ENCODE results near the gene VPS52.

Gene VPS52

DNA sequence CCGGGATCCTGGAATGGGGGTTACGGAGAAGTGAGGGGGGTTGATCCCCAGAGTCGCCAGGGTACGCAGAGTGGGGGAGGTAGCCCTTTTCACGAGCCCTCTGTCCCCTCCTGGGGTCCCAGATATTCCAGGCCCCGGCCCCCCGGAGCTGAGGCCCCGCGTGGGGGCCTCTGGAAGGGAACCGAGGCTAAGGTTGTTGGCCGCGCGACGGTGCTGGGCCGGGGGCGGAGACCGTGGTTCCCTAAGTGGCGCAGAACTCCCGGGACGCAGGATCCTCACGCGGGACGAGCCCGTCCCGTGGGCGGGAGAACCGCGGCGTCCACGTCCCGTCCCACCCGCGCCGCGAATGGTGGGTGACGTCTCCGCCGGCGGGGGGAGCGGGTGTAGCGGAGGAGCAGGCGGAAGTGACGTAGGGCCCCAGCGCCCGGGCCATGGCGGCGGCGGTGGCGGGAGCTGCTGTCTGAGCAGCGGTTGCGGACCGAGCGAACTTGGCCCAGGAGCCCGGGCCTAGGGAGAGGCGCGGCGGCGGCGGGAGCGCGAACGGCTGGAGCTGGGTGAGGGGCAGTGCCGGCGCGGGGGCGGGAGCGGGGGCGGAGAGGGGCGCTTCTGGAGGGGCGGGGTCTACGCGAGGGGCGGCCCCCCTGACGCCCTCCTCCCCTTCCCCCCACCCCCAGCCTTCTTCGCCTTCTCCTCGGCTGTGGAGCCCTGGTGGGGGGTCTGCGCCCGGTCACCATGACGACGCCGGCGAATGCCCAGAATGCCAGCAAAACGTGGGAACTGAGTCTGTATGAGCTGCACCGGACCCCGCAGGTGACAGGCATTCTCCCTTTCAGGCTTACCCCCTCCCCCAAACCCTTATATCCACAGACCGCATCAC is 63.3 kb downstream of the VPS52 start, which contains the start of gene RING1:
TSS of gene RING1 (plus strand) at position 410 of the 877 bp plus-strand sequence. CDS start at position 733, 323 bp downstream.
- peak; percentile 9 for DNase-seq

DNA sequence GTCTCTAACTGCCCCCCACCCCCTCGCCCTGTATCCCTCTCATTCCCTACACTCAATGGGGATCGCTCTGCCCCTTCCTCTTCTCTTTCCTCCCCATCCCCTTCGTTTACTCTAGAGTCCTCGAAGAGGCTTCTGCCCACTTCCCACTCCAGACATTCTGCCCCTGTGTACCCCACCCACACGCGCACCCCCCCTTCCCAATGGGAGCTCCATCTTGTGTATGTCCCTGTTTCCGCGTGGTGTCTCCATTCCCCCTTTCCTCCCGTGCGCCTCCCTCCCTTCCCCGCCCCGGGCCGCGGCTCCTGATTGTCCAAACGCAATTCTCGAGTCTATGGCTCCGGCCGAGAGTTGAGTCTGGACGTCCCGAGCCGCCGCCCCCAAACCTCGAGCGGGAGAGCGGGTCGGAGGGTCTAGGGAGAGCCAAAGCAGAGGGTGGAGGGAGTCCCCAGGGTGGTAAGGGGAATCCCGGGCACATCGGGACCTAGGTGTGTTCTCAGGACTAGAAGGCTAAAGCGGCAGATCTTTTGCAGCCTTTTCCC is 64.1 kb downstream of the VPS52 start:
- no peak for DNase-seq

DNA sequence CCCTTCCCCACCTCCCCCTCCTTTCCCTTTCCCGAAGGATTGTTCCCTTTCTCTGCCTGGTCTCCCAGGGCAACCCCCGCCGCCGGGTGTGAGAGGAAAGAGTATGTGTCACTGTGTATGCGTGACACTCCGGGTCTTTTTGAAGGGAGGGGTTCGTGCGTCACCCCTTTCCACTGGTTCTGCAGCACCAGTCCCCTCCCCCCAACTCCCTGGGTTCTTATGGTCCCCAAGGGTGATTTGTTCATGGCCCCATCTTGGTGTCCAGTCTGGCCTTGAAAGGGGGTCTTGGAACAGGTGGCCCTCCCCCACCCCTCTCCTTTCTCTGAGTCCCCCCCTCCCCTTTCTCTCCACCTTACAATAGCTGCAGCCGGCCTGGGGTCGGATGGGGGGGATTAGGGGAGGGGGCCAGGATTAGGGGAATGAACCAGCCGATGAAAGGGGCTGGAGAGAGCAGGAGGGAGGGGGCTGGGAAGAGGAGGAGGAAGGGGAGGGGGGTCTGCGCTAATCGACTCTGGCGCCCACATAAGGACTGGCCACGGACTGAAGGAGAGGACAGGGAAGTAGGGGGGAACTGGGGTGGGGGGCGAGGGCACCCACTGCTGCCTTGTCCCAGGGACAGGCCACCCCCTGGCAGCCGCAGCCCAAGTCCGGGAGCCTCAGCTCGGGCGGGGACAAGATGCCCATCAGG is 64.7 kb downstream of the VPS52 start:
- DNase-seq: no peak

DNA sequence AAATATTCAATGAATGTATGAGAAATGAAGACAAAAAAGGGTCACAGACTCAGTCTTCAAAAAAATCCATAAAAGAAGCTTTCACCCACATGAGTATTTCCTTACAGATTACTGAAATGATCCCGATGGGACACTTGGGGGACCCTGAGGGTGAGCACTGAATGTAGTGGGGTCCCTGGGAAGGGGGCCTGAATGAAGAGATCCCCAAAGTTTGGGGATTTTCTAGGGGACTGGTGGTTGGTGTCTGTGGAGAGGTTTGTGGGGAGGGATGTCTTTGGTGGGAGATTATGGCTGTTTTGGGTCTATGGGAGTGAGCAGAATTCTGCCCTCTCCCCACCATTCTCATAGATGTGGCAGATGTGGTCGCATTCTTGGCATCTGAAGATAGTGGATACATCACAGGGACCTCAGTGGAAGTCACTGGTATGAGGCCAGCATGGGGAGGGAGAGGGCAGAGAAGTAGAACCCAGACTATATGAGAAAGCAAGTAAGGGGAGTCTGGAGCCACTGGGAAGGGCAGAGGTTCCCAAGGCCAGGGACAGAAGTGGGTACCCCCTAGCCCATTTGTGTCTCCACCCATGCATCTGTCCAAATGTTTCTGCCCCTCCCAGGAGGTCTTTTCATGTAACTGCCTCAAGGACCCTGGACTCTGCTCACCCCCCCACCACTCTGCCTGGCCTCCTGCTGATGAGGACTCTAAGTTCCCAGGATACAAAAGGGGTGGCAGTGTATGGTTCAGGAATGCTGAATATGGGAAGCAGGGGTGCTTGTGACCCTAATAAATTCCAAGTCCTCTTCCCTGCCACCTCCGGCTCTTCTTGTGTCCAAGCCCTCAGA is 65.4 kb downstream of the VPS52 start:
- DNase-seq: no peak

DNA sequence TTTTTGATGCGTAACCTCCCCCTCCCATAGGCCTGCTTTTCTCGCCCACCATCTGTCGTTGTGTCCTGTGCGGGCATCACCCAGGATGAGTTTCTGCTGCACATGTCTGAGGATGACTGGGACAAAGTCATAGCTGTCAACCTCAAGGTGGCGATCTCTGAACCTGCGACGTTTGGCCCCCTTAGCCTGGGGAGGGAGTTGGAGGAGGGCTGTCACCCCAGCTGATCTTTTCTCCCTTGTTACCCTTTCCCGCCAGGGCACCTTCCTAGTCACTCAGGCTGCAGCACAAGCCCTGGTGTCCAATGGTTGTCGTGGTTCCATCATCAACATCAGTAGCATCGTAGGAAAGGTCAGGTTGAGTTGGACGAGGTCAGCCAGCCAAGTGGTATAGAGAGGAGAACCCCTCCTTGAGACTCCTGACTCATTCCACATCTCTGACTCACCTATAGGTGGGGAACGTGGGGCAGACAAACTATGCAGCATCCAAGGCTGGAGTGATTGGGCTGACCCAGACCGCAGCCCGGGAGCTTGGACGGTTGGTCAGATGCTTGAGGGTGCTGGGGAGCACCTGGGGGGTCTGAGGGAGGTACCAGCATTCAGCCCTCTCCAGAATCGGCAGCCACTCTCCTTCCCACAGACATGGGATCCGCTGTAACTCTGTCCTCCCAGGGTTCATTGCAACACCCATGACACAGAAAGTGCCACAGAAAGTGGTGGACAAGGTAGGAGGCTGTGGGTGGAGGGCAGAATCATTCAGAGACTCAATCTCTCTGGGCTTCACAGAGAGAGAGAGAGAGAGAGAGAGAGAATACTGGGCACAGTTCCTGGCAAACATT is 66.3 kb downstream of the VPS52 start:
- DNase-seq: no peak

DNA sequence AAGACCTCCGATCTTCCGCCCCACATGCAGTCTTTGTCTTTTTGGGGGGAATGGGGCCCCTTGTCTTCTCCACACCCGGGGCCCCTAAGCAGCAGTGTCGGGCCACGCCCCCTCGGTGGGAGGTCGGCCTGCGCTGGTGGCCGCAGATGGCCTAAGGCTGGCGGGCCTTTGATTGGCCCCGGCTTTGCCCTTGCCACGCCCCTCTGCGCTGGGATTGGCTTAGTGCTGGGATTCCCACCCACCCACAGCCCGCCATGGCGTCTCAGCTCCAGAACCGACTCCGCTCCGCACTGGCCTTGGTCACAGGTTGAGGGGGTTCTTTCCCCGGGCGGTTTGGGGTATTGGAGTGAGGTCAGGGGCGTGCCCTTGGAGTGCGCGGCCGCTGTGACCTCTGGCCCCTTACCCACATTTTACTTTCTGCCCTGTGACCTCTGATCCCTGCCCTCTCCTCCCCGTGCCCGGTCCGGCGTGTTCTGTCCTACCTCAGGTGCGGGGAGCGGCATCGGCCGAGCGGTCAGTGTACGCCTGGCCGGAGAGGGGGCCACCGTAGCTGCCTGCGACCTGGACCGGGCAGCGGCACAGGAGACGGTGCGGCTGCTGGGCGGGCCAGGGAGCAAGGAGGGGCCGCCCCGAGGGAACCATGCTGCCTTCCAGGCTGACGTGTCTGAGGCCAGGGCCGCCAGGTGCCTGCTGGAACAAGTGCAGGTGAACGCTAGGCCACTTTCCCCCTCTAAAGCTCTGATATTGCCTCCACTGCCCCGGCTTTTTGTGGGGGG is 67.1 kb downstream of the VPS52 start, which contains the start of gene HSD17B8:
TSS of gene HSD17B8 (plus strand) at position 241 of the 776 bp plus-strand sequence. CDS start at position 255, 14 bp downstream.
- DNase-seq: no peak

DNA sequence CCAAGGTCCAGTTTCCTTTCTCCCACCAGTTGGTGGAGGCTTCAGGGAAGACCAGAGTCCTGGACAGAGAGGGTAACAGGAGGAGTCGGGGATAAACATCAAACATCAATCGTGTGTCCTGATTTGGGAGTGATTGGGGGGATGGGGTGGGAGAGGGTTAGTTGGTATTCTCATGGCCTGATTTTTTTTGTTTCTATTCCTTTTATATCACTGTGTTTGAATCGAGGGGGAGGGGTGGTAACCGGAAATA is 67.6 kb downstream of the VPS52 start:
- no peak for DNase-seq

DNA sequence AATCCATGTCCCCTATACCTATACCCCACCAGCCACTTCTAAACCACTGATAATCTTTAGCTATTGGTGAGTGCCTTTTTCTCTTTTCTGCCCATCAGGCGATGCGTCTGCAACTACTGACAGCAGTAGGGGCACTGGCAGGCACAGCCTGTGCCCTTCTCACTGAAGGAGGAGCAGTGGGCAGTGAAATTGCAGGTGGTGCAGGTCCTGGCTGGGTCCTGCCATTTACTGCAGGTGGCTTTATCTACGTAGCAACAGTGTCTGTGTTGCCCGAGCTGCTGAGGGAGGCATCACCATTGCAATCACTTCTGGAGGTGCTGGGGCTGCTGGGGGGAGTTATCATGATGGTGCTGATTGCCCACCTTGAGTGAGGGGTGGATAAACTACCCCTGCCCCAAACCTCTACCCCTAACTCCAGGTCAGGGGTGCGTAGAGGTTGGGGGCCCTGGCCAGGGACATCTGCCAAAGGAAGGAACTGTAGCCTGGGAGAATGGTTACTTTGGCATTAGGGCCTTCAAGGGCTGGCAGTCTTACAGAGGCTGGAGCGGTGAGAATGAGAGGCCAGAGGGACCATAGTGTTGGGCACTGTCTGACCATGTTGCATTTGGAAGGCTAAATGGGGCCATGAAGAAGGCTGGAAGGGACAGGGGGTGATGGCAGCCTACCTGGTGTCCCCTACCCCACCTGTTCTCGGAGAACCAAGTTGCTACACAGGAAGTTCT is 68.1 kb downstream of the VPS52 start:
- no peak for DNase-seq

DNA sequence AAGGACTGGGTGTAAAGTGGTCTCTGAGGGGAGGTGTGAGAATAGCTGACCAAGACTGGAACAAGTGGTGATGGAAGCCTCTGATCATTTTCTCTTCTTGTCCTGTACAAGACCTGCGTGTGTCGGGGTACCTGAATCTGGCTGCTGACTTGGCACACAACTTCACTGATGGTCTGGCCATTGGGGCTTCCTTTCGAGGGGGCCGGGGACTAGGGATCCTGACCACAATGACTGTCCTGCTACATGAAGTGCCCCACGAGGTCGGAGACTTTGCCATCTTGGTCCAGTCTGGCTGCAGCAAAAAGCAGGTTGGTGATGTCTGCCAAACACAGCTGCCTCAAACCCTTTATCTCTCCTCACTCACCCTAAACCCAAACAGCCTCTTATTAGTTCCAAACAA is 68.9 kb downstream of the VPS52 start:
- no peak for DNase-seq

DNA sequence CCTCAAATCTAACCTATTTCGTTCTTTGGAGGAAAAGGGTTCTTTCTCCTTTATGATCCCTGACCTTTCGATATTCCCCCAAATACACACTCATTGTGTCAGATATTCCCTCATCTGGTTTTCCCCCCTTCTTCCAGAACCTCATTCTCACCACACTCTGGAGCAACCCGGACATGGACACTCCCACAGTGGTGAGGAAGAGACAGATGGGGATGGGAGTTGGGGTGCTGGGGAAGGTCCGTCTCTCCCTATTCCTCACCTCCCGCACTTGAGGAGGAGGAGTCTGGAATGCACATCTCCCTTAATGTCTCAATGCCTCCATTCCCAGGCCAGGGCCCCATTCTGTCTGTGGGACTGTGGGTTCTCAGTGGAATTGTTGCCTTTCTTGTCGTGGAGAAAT is 69.7 kb downstream of the VPS52 start:
- no peak for DNase-seq

DNA sequence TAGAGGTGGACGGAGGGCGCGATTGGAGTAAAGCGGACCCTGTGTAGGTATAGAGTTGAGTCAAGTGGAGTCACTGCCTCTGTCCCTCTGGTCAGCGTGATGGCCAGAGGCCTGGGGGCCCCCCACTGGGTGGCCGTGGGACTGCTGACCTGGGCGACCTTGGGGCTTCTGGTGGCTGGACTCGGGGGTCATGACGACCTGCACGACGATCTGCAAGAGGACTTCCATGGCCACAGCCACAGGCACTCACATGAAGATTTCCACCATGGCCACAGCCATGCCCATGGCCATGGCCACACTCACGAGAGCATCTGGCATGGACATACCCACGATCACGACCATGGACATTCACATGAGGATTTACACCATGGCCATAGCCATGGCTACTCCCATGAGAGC is 70.5 kb downstream of the VPS52 start:
- no peak for DNase-seq
